RWPE2 (cell line): ENCODE results near the gene LCTL.

ENCODE experiments used
- ATAC-seq: fragments of 200-7000 bp; cut with Tn5 transposase; 3 replicates; pipeline ENCODE4 v1.9.1; 2021; ENCODE audit warnings: low read depth
- DNase-seq: peaks from one replicate; pipeline ENCODE4 v3.0.0-alpha.2; 2020; ENCODE audit warnings: low spot score
- H3K27ac ChIP-seq: fragments of 450-650 bp; 2 replicates; pipeline ENCODE4 v1.5.1; 2017; ENCODE audit warnings: mild to moderate bottlenecking; ENCODE audit not compliant: poor library complexity, severe bottlenecking
- H3K27me3 ChIP-seq: fragments of 250-450 bp; sonication (Bioruptor Pico); 2 replicates; pipeline ENCODE4 v1.5.1; 2021; ENCODE audit warnings: mild to moderate bottlenecking, moderate library complexity; ENCODE audit not compliant: insufficient read depth, poor library complexity, severe bottlenecking
- H3K36me3 ChIP-seq: fragments of 250-450 bp; sonication (Bioruptor Pico); 2 replicates; pipeline ENCODE4 v1.5.1; 2020; ENCODE audit warnings: low read depth, mild to moderate bottlenecking, moderate library complexity
- H3K4me1 ChIP-seq: fragments of 250-450 bp; sonication (Bioruptor Pico); 2 replicates; pipeline ENCODE4 v1.5.1; 2021; ENCODE audit warnings: mild to moderate bottlenecking, moderate library complexity; ENCODE audit not compliant: insufficient read depth, poor library complexity, severe bottlenecking
- H3K4me3 ChIP-seq: fragments of 250-450 bp; sonication (Bioruptor Pico); 2 replicates; pipeline ENCODE4 v1.5.1; 2021; ENCODE audit warnings: mild to moderate bottlenecking, moderate library complexity; ENCODE audit not compliant: severe bottlenecking
- H3K9me3 ChIP-seq: fragments of 250-450 bp; sonication (Bioruptor Pico); 2 replicates; pipeline ENCODE4 v1.5.1; 2021; ENCODE audit warnings: mild to moderate bottlenecking, moderate library complexity; ENCODE audit not compliant: severe bottlenecking
- CTCF ChIP-seq: fragments of 450-650 bp; IDR thresholded peaks from one replicate; pipeline ENCODE4 v1.5.1; 2017; ENCODE audit warnings: mild to moderate bottlenecking, moderate library complexity; ENCODE audit not compliant: poor library complexity, severe bottlenecking

LCTL gene

GRCh38 chr15:66611257-66612053 is 45.7 kb upstream of the LCTL start:
- Histone ChIP-seq H3K4me3 (no peak overlapping the region), H3K9me3 (no peaks in the 10 kb centered on the region), H3K4me1 (no peaks in the 10 kb centered on the region), H3K36me3 (no peaks in the 10 kb centered on the region), H3K27me3 (no peaks in the 10 kb centered on the region), H3K27ac (no peak overlapping the region)
- ATAC-seq (peak; percentile 40; the same call in 1 of the 3 replicates), DNase-seq (no peak)
- no peak for TF ChIP-seq CTCF

- ATAC-seq (no peak), DNase-seq (no peak)
- no peaks in the 10 kb centered on the region for H3K36me3 ChIP-seq
- no peaks in the 10 kb centered on the region for H3K9me3 ChIP-seq
- no peaks in the 10 kb centered on the region for H3K4me1 ChIP-seq
- H3K4me3 ChIP-seq, result no peak overlapping the region
- no peak for TF ChIP-seq CTCF
- H3K27me3 ChIP-seq, result no peaks in the 10 kb centered on the region
- no peak overlapping the region for H3K27ac ChIP-seq
These were observed 44.1 kb upstream of the LCTL start for GRCh38 chr15:66609876-66610275.

GRCh38 chr15:66608881-66609280 is 43.1 kb upstream of the LCTL start:
- no peak overlapping the region for H3K27ac ChIP-seq
- no peaks in the 10 kb centered on the region for H3K9me3 ChIP-seq
- H3K4me1 ChIP-seq, result no peaks in the 10 kb centered on the region
- no peak overlapping the region for H3K4me3 ChIP-seq
- ATAC-seq, result no peak
- no peaks in the 10 kb centered on the region for H3K27me3 ChIP-seq
- DNase-seq, result no peak
- no peaks in the 10 kb centered on the region for H3K36me3 ChIP-seq
- no peak for TF ChIP-seq CTCF

- H3K4me1 ChIP-seq, result no peaks in the 10 kb centered on the region
- no peak overlapping the region for H3K4me3 ChIP-seq
- no peak for ATAC-seq
- no peaks in the 10 kb centered on the region for H3K27me3 ChIP-seq
- H3K27ac ChIP-seq, result no peak overlapping the region
- H3K36me3 ChIP-seq, result no peaks in the 10 kb centered on the region
- DNase-seq, result no peak
- H3K9me3 ChIP-seq, result no peaks in the 10 kb centered on the region
- no peak for TF ChIP-seq CTCF
These were observed 42.4 kb upstream of the LCTL start for GRCh38 chr15:66608159-66608558.

GRCh38 chr15:66603301-66604179 is 37.7 kb upstream of the LCTL start:
- ATAC-seq (peak; percentile 73), DNase-seq (no peak)
- peak; percentile 90 for TF ChIP-seq CTCF
- Histone ChIP-seq H3K27me3 (no peaks in the 10 kb centered on the region), H3K36me3 (no peaks in the 10 kb centered on the region), H3K4me3 (no peak overlapping the region), H3K4me1 (no peaks in the 10 kb centered on the region), H3K27ac (no peak overlapping the region), H3K9me3 (no peaks in the 10 kb centered on the region)
